ENCODE data around the gene MAP7.

GRCh38 chr6:136341967-136342366 lies 208.3 kb downstream of the MAP7 start:
- TF ChIP-seq POLR2A (IDR thresholded peaks at IDR 0.05) (no peak), CTCF (IDR thresholded peaks at IDR 0.05) (no peak)
